OCI-LY7 (cell line): ENCODE data around the gene GLG1. TPM values are rescaled to one million over a fixed set of nuclear protein-coding genes. Genes with fewer than 3 reads are reported as not detected.

Experiments
- BruUV-seq: library from RNA; stranded (reverse); fragments of 400-500 nt; replicated peaks from 2 replicates; lab custom pipeline; 2021; lab: Mats Ljungman, UMichigan
- CTCF ChIA-PET: fragments of 300-600 bp; sonication (Branson Sonifier 250); formaldehyde crosslinking; loops from one replicate; lab custom pipeline; 2022; ENCODE audit warnings: antibody characterized with exemption; ENCODE audit not compliant: unreplicated experiment; lab: Charles Lee
- POLR2A ChIA-PET: fragments of 300-600 bp; sonication (Branson Sonifier 250); formaldehyde crosslinking; loops from one replicate; lab custom pipeline; 2022; ENCODE audit warnings: antibody characterized with exemption; lab: Charles Lee
- DNase-seq: peaks from one replicate; pipeline ENCODE4 v3.0.0-alpha.2; 2015; ENCODE audit warnings: low spot score
- H2AFZ ChIP-seq: fragments of 200-600 bp; sonication (generic), shearing (Covaris generic); 2 replicates; pipeline ENCODE4 v1.6.1; 2014; ENCODE audit warnings: mild to moderate bottlenecking, antibody characterized with exemption, low read length, moderate library complexity
- H3K27ac ChIP-seq: fragments of 200-600 bp; sonication (generic); 2 replicates; pipeline ENCODE4 v1.5.1; 2014; ENCODE audit warnings: mixed run types, low read depth, mild to moderate bottlenecking, moderate library complexity, low read length, inconsistent platforms; ENCODE audit not compliant: poor library complexity, severe bottlenecking
- H3K36me3 ChIP-seq: fragments of 200-600 bp; sonication (generic); 2 replicates; pipeline ENCODE4 v1.6.1; 2014; ENCODE audit warnings: mild to moderate bottlenecking, antibody characterized with exemption, low read length, moderate library complexity, mixed read lengths; ENCODE audit not compliant: insufficient read depth
- H3K4me1 ChIP-seq: fragments of 200-600 bp; sonication (generic); 2 replicates; pipeline ENCODE4 v1.5.1; 2014; ENCODE audit warnings: mild to moderate bottlenecking, low read length; ENCODE audit not compliant: insufficient read depth, poor library complexity, severe bottlenecking
- H3K4me2 ChIP-seq: fragments of 200-600 bp; sonication (generic); 2 replicates; pipeline ENCODE4 v1.6.1; 2014; ENCODE audit warnings: mild to moderate bottlenecking, low read length
- H3K4me3 ChIP-seq: fragments of 200-600 bp; sonication (generic); 2 replicates; pipeline ENCODE4 v1.5.1; 2014; ENCODE audit warnings: mild to moderate bottlenecking, low read depth, low read length; ENCODE audit not compliant: poor library complexity, severe bottlenecking
- H3K79me2 ChIP-seq: fragments of 200-600 bp; sonication (generic); 2 replicates; pipeline ENCODE4 v1.6.1; 2016; ENCODE audit warnings: low read depth, mild to moderate bottlenecking, low read length, moderate library complexity, mixed read lengths; ENCODE audit not compliant: insufficient read depth
- H3K9me2 ChIP-seq: fragments of 200-600 bp; sonication (generic); 2 replicates; pipeline ENCODE4 v1.6.1; 2016; ENCODE audit warnings: mild to moderate bottlenecking, low read length, mixed read lengths; ENCODE audit not compliant: insufficient read depth
- H3K9me3 ChIP-seq: fragments of 200-600 bp; sonication (generic); 2 replicates; pipeline ENCODE4 v1.6.1; 2014; ENCODE audit warnings: mild to moderate bottlenecking, mixed run types, low read length, mixed read lengths
- H4K20me1 ChIP-seq: fragments of 200-600 bp; sonication (generic); 2 replicates; pipeline ENCODE4 v1.6.1; 2014; ENCODE audit warnings: mild to moderate bottlenecking, antibody characterized with exemption, low read length, moderate library complexity, mixed read lengths; ENCODE audit not compliant: insufficient read depth
- EZH2phosphoT487 ChIP-seq: fragments of 200-600 bp; sonication (generic); IDR thresholded peaks from 2 replicates; pipeline ENCODE4 v1.6.1; 2018; ENCODE audit warnings: low read depth, borderline replicate concordance, mild to moderate bottlenecking, mixed run types, antibody characterized with exemption, low read length, moderate library complexity, mixed read lengths
- intact Hi-C: fragments of 100-400 bp; cut with micrococcal nuclease; formaldehyde crosslinking; loops from one replicate; pipeline ENCODE4 v1.10.0; 2022; ENCODE audit not compliant: unreplicated experiment
- total RNA-seq, 2 experiments: library from RNA; depleted of rRNA in 1 of 2; stranded (reverse); fragments of >200 nt in 1 of 2; shearing (Covaris generic) in 1 of 2; gene quantifications; 2 replicates each; pipeline ENCODE4 v1.2.3, GENCODE V29; 2014 to 2022
- TF ChIP-seq, protein P1 (sequence below): fragments of 200-600 bp; sonication (generic); conservative IDR thresholded peaks from 2 replicates; pipeline ENCODE4 v1.5.1; 2014; ENCODE audit warnings: mild to moderate bottlenecking, antibody characterized with exemption, low read length, moderate library complexity, mixed read lengths

GLG1 gene
- total RNA-seq, 2 experiments from 2014 or later = 40.4 to 69.8 TPM

DNA sequence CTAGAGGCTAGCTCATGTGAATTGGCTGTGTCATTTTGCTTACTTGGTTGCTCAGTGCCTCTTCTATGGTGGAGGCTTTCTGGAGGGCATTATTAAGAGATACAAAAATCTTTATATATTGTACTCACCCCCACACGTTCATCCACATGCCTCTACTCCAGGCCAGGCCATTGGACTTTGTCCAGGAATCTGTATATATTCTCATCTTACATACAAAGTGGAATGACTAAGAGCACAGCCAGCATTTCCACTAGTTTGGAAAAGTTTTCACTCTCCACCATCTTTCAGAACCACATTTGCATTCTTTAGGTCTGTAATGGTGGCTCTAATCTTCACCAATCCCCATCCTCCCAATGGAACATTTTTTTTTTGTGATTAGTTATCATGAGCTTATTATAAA lies 4.8 kb upstream of the GLG1 start:
- Histone ChIP-seq H3K9me3 (no peaks in the 10 kb centered on the region), H3K27ac (no peak overlapping the region), H3K79me2 (no peaks in the 10 kb centered on the region; the same call in 1 of the 2 replicates), H3K36me3 (peaks cover 3% of the 10 kb centered on the region; the same call in 1 of the 2 replicates), H3K9me2 (no peaks in the 10 kb centered on the region), H3K4me1 (peaks cover 7% of the 10 kb centered on the region), H3K4me3 (no peak overlapping the region), H4K20me1 (no peaks in the 10 kb centered on the region), H3K4me2 (no peak overlapping the region), H2AFZ (no peak overlapping the region)
- BruUV-seq = no TSS peak
- TF ChIP-seq, protein P1, sequence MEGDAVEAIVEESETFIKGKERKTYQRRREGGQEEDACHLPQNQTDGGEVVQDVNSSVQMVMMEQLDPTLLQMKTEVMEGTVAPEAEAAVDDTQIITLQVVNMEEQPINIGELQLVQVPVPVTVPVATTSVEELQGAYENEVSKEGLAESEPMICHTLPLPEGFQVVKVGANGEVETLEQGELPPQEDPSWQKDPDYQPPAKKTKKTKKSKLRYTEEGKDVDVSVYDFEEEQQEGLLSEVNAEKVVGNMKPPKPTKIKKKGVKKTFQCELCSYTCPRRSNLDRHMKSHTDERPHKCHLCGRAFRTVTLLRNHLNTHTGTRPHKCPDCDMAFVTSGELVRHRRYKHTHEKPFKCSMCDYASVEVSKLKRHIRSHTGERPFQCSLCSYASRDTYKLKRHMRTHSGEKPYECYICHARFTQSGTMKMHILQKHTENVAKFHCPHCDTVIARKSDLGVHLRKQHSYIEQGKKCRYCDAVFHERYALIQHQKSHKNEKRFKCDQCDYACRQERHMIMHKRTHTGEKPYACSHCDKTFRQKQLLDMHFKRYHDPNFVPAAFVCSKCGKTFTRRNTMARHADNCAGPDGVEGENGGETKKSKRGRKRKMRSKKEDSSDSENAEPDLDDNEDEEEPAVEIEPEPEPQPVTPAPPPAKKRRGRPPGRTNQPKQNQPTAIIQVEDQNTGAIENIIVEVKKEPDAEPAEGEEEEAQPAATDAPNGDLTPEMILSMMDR = no peak
- TF ChIP-seq EZH2phosphoT487 = no peak
- CTCF ChIA-PET = no interaction called here
- intact Hi-C loops = no loop called here
- POLR2A ChIA-PET = no interaction called here
- no peak for DNase-seq

DNA sequence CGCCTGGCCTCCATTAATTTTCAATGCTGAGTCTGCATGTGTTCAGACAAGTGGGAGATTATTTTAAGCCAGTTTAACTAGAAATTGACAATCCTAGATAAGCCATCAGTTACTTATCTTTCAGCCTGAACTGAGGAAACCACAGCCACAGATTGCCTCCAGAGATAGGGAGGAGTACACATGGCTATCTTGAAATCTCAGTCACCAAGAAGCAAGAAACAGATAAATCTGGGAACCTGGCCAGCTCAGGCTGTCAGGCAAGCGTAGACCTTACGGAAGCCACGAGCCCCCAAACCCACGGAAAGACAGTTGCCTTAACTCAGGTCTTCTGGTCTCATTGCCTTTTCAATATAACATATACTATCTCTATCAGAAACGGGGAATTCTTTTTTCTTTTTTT lies 2.0 kb upstream of the GLG1 start:
- Histone ChIP-seq H3K36me3 (no peaks in the 10 kb centered on the region), H4K20me1 (peaks cover 14% of the 10 kb centered on the region; the same call in 1 of the 2 replicates), H3K4me2 (no peak overlapping the region), H3K4me1 (peaks cover 27% of the 10 kb centered on the region), H3K9me3 (no peaks in the 10 kb centered on the region), H3K4me3 (no peak overlapping the region), H2AFZ (no peak overlapping the region), H3K79me2 (peaks cover 27% of the 10 kb centered on the region), H3K9me2 (no peaks in the 10 kb centered on the region), H3K27ac (no peak overlapping the region)
- POLR2A ChIA-PET = interaction anchor here (0.6 kb wide), 1 partner anchor 15 kb away, joined by 4 read pairs; no protein-coding TSS in a partner anchor
- intact Hi-C loops = no loop called here
- TF ChIP-seq, protein P1 = no peak
- no peak for TF ChIP-seq EZH2phosphoT487
- CTCF ChIA-PET = no interaction called here
- BruUV-seq = no TSS peak
- no peak for DNase-seq

- POLR2A ChIA-PET = interaction anchor here (0.6 to 1.4 kb wide), 6 partner anchors 15 to 51 kb away, joined by 3 to 4 read pairs (median 3); no protein-coding TSS in a partner anchor
- no peak overlapping the region for H3K4me3 ChIP-seq
- H4K20me1 ChIP-seq = peaks cover 14% of the 10 kb centered on the region; the same call in 1 of the 2 replicates
- DNase-seq = no peak
- H3K27ac ChIP-seq = no peak overlapping the region
- H3K36me3 ChIP-seq = no peaks in the 10 kb centered on the region
- intact Hi-C loops = no loop called here
- peak overlapping the region; percentile 98; the same call in 1 of the 2 replicates for H2AFZ ChIP-seq
- CTCF ChIA-PET = no interaction called here
- peaks cover 28% of the 10 kb centered on the region for H3K4me1 ChIP-seq
- no peak for TF ChIP-seq EZH2phosphoT487
- TF ChIP-seq, protein P1 = no peak
- H3K9me2 ChIP-seq = no peaks in the 10 kb centered on the region
- H3K4me2 ChIP-seq = no peak overlapping the region
- H3K9me3 ChIP-seq = no peaks in the 10 kb centered on the region
- no TSS peak for BruUV-seq
- H3K79me2 ChIP-seq = peaks cover 33% of the 10 kb centered on the region
These were observed 1.5 kb upstream of the GLG1 start for GRCh38 chr16:74608381-74608780.
